HG03025 (cell line): ENCODE data around the gene BHLHA9.
"Not testable (repeated sequence)": the region's sequence is repeated elsewhere in the genome, so short reads cannot be mapped to it uniquely, and the experiment has no call there.

Experiments
- ATAC-seq: cut with Tn5 transposase; IDR thresholded peaks from one replicate; pipeline ENCODE4 v1.9.1; 2021; ENCODE audit warnings: mild to moderate bottlenecking, moderate library complexity; ENCODE audit not compliant: unreplicated experiment, low FRiP score

BHLHA9 gene

DNA sequence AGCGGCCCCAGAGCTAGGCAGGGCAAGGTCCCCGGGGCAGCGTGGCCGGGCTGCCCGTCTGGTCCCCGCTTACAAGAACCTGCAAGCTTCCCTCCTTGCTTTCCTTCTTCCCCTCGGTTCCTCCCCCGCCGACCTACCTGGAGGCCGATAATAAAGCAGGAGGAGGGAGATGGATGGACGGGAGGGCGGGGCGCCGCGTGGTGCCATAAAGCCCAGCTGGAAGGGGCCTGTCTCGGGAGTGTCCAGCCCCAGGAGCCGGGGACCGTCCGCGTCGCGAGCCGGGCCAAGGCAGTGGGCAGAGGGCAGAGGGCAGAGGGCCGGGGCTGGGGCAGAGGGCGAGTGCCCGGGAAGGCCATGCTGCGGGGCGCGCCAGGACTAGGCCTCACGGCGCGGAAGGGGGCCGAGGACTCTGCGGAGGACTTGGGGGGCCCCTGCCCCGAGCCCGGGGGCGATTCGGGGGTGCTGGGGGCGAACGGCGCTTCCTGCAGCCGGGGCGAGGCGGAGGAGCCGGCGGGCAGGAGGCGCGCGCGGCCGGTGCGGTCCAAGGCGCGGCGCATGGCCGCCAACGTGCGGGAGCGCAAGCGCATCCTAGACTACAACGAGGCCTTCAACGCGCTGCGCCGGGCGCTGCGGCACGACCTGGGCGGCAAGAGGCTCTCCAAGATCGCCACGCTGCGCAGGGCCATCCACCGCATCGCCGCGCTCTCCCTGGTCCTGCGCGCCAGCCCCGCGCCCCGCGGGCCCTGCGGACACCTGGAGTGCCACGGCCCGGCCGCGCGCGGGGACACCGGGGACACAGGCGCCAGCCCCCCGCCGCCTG is at the start of gene BHLHA9:
Gene BHLHA9, plus strand, starts transcription at position 235 of the 820 bp plus-strand sequence. Its CDS starts 120 bp downstream, at position 355.
- no peak for ATAC-seq

DNA sequence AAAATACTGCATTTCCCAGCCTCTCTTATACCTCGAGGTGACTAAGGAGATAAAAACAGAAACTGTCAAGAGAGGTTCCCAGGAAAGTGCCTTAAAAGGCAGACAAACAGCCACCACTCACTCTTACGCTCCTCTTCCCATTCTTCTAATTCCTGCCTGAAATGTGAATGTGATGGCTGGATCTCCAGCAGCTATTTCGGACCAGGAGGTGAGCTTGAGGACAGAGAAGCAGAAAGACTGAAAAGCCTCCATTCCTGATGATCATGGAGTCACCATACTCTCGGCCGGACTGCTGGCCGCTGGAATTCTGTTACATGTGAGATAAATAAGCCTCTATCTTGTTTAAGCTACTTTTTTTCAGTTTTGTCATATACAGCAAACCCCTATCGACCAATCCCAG is 49.0 kb upstream of the BHLHA9 start:
- ATAC-seq, result no peak

GRCh38 chr17:1222321-1222720 is 47.9 kb upstream of the BHLHA9 start:
- ATAC-seq, result no peak

DNA sequence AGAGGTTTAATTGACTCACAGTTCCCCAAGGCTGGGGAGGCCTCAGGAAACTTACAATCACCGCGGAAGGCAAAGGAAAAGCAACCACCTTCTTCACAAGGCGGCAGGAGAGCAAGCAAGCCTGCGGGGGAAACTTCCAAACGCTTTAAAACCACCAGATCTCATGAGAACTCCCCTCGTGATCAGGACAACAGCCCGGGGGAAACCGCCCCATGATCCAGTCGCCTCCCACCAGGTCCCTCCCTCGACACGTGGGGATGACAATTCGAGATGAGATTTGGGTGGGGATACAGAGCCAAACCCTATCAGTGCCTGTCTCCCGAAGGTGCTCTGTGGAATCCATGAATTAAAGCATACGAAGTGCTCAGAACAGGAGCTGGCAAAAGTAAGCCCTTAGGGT is 46.6 kb upstream of the BHLHA9 start:
- ATAC-seq, result no peak

DNA sequence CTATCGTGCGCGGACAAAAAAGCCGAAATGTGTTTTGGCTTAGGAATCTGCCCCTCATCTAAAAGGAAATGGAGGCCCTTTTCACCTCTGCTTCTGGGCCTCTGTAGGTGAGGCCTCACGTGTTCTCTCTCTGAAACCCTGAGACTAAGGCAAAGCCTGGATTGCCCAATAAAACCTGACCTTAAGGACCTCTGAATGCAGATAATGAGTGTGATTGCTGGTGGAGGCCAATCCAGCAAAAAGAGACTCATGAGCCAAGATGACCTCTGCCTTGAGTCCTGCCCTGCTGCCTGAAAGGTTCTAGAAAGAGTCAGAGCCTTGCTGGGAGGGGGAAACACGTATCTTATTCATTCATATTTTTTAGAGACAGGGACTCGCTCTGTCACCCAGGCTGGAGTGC is 45.9 kb upstream of the BHLHA9 start:
- no peak for ATAC-seq

DNA sequence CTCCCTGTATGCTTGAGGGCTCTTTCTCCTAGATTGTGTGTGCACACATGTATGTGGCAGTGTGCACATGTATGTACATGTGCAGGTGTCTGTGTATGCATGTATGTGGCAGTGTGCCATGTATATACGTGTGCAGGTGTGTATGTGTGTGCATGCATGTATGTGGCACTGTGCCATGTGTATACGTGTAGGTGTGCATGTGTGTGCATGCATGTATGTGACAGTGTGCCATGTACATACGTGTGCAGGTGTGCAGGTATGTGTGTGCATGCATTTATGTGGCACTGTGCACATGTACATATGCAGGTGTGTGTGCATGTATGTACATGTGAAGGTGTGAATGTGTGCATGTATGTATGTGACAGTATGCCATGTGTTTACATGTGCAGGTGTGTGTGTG is 43.9 kb upstream of the BHLHA9 start:
- ATAC-seq, result no peak

DNA sequence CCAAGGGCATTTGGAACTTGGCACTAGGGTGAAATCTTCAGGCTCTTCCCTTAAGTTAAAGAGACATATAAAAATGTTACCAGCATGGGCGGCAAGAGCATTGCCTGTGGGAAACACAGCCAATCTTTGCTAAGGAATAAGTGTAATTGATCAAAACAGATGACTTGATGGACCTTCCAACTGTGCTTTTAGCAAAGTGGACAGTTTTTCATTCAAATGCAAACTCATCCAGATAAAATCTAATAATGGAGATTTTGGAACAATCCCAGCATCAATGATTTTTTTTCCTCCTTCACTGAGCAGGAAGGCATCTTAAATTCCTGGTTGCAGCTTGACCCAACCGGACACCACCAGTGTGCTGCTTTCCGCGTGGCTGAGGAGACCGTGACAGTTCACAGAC is 42.9 kb upstream of the BHLHA9 start:
- no peak for ATAC-seq

GRCh38 chr17:1227917-1228780 is 42.1 kb upstream of the BHLHA9 start:
- no peak for ATAC-seq

GRCh38 chr17:1228781-1229348 is 41.4 kb upstream of the BHLHA9 start:
- no peak for ATAC-seq

DNA sequence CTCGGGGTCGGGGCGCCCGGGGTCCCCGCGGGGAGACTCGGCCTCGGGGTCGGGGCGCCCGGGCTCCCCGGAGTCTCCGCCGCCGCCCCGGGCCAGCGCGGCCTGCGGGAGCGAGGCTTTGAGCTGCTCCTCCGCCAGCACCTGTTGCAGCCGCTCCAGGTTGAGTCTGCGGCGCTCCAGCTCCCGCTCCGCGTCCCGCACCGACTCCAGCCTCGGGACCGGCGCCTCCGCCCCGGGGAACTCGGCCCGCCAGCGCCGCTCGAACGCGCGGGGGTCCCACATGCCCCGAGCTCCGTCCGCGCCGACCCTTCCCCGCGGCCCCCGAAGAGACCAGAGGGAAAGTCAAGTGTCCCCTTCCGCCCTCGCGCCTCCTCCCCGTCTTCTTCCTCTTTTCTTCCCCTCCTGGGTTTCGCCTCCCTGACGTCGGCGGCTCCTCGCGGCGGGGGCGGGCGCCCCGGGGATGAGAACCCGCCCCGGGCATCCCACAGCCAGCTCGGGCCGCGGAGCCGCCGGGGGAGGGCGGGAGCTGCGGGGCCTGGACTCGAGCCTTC is 40.8 kb upstream of the BHLHA9 start:
- no peak for ATAC-seq

DNA sequence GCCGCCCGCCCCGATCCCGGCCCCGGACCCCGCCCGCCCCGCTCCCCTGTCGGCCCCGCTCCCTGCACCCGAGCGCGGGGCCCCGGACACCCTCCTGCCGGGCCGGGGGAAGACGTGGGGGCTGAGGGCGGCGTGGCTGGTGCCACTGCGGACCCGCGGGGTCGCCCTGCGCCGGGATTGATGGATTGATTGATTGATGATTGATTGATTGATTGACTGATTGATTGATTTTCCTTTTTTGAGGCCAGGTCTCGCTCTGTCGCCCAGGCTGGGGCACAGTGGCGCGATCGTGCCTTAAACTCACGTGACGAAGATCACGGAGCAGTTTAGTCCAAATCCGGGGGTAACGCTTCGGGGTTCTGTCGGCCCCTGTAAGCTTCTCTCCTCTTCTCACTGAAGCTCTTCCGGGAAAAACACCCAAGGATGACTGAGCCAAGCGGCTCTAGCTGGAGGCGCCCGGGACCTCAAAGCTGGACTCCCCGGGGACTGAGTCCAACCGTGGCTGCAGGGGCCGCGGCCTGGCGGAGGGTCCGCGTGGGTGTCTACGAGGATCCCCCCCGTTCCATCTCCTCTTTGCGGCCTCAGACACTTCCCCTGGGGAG is 40.2 kb upstream of the BHLHA9 start:
- ATAC-seq, result no peak

DNA sequence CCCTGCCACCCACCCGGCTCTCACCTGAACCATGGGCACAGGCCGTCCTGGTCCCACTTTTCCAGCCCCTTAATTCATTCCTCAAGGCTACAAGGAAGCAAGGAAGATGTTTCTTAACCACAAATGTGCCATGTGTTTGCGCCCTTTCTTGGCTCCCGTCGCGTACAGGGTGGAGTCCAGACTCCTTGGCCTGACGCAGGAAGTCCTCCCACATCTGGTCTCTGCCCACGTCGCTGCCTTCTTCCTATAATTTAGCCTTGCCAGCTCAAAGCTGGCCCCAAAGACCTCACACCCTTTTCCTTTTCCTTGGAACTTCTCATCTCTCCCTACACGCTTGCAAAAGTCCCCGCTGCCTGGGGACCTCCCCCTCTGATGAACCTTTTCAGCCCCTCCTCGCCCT is 38.8 kb upstream of the BHLHA9 start:
- ATAC-seq, result no peak

GRCh38 chr17:1232331-1232730 is 37.9 kb upstream of the BHLHA9 start:
- ATAC-seq, result no peak

GRCh38 chr17:1232786-1233185 is 37.5 kb upstream of the BHLHA9 start:
- no peak for ATAC-seq

- ATAC-seq, result no peak
Measured at GRCh38 chr17:1234455-1234854, 35.8 kb upstream of the BHLHA9 start.

DNA sequence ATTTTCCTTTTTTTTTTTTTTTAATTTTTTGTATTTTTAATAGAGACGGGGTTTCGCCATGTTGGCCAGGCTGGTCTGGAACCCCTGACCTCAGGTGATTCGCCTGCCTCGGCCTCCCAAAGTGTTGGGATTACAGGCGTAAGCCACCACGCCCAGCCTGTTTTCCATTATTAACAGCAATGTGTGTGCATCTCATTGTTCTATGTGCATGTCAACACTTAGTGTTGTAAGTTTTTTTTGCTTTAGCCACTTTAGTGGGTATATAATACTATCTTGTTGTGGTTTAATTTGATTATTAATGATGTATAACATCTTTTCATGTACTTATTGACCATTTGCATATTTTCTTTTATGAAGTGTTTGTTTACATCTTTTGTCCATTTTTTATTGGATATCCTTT is 32.8 kb upstream of the BHLHA9 start:
- ATAC-seq, result no peak

GRCh38 chr17:1239210-1239609 is 31.0 kb upstream of the BHLHA9 start:
- no peak for ATAC-seq

- not testable (repeated sequence) for ATAC-seq
Measured at GRCh38 chr17:1240426-1240825, 29.8 kb upstream of the BHLHA9 start.

- no peak for ATAC-seq
Measured at GRCh38 chr17:1241929-1242328, 28.3 kb upstream of the BHLHA9 start.

DNA sequence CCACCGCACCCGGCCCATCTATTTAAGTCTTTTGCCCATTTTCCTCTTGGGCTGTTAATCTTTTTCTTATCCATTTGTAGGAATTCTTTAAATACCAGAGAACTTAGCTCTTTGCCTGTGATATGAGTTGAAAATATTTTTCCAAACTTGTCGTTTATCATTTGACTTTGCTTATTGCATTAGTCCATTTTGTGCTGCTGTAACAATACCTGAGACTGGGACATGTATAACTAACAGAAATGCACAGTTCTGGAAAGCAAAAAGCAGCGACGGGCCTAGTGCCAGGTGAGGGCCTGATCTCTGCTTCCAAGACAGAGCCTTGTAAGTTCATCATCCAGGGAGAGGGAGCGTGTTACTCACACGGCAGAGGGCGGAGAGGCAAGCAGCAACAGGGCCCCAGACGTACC is 25.6 kb upstream of the BHLHA9 start:
- no peak for ATAC-seq
